ENCODE results near the gene BRD7.

The BRD7 gene

GRCh38 chr16:50338371-50339231 is 30.2 kb downstream of the BRD7 start:
- TF ChIP-seq, protein P1, sequence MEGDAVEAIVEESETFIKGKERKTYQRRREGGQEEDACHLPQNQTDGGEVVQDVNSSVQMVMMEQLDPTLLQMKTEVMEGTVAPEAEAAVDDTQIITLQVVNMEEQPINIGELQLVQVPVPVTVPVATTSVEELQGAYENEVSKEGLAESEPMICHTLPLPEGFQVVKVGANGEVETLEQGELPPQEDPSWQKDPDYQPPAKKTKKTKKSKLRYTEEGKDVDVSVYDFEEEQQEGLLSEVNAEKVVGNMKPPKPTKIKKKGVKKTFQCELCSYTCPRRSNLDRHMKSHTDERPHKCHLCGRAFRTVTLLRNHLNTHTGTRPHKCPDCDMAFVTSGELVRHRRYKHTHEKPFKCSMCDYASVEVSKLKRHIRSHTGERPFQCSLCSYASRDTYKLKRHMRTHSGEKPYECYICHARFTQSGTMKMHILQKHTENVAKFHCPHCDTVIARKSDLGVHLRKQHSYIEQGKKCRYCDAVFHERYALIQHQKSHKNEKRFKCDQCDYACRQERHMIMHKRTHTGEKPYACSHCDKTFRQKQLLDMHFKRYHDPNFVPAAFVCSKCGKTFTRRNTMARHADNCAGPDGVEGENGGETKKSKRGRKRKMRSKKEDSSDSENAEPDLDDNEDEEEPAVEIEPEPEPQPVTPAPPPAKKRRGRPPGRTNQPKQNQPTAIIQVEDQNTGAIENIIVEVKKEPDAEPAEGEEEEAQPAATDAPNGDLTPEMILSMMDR (conservative IDR thresholded peaks at IDR 0.05; ENCODE audit: low read length) = no peak
- no peak for TF ChIP-seq EZH2phosphoT487 (IDR thresholded peaks at IDR 0.05; ENCODE audit: borderline replicate concordance)
- Histone ChIP-seq H3K27me3 (ENCODE audit: insufficient read depth, low read length, poor library complexity, severe bottlenecking) (no peaks in the 10 kb centered on the region), H3K9ac (ENCODE audit: low read depth, low read length, poor library complexity, severe bottlenecking) (no peak overlapping the region), H3K4me3 (ENCODE audit: low read length, poor library complexity, severe bottlenecking) (no peak overlapping the region), H2AFZ (ENCODE audit: low read length) (no peak overlapping the region), H3K4me1 (ENCODE audit: insufficient read depth, low read length, poor library complexity, severe bottlenecking) (no peaks in the 10 kb centered on the region), H3K79me2 (ENCODE audit: insufficient read depth, low read length) (no peaks in the 10 kb centered on the region), H3F3A (ENCODE audit: low read depth) (no peaks in the 10 kb centered on the region), H3K36me3 (ENCODE audit: insufficient read depth, low read length) (peaks cover 79% of the 10 kb centered on the region), H3K4me2 (ENCODE audit: low read depth, low read length, poor library complexity, severe bottlenecking) (no peak overlapping the region), H3K9me2 (replicated peaks; ENCODE audit: low read depth, low read length) (no peaks in the 10 kb centered on the region), H3K9me3 (ENCODE audit: insufficient read depth, low read depth, low read length) (no peaks in the 10 kb centered on the region), H4K20me1 (ENCODE audit: insufficient read depth, low read length, poor library complexity, severe bottlenecking) (no peaks in the 10 kb centered on the region)

- H3K9ac ChIP-seq (ENCODE audit: low read depth, low read length, poor library complexity, severe bottlenecking) = no peak overlapping the region
- no peaks in the 10 kb centered on the region for H3K9me3 ChIP-seq (ENCODE audit: insufficient read depth, low read depth, low read length)
- no peaks in the 10 kb centered on the region for H3K27me3 ChIP-seq (ENCODE audit: insufficient read depth, low read length, poor library complexity, severe bottlenecking)
- H3K4me1 ChIP-seq (ENCODE audit: insufficient read depth, low read length, poor library complexity, severe bottlenecking) = no peaks in the 10 kb centered on the region
- no peak for TF ChIP-seq EZH2phosphoT487 (IDR thresholded peaks at IDR 0.05; ENCODE audit: borderline replicate concordance)
- TF ChIP-seq, protein P1 (conservative IDR thresholded peaks at IDR 0.05; ENCODE audit: low read length) = no peak
- H3K4me3 ChIP-seq (ENCODE audit: low read length, poor library complexity, severe bottlenecking) = no peak overlapping the region
- peaks cover 79% of the 10 kb centered on the region for H3K36me3 ChIP-seq (ENCODE audit: insufficient read depth, low read length)
- H3F3A ChIP-seq (ENCODE audit: low read depth) = no peaks in the 10 kb centered on the region
- H4K20me1 ChIP-seq (ENCODE audit: insufficient read depth, low read length, poor library complexity, severe bottlenecking) = peaks cover 5% of the 10 kb centered on the region
- H3K9me2 ChIP-seq (replicated peaks; ENCODE audit: low read depth, low read length) = no peaks in the 10 kb centered on the region
- H3K4me2 ChIP-seq (ENCODE audit: low read depth, low read length, poor library complexity, severe bottlenecking) = no peak overlapping the region
- no peak overlapping the region for H2AFZ ChIP-seq (ENCODE audit: low read length)
- H3K79me2 ChIP-seq (ENCODE audit: insufficient read depth, low read length) = peaks cover 9% of the 10 kb centered on the region
Observed at GRCh38 chr16:50336884-50337283, 31.9 kb downstream of the BRD7 start.

DNA sequence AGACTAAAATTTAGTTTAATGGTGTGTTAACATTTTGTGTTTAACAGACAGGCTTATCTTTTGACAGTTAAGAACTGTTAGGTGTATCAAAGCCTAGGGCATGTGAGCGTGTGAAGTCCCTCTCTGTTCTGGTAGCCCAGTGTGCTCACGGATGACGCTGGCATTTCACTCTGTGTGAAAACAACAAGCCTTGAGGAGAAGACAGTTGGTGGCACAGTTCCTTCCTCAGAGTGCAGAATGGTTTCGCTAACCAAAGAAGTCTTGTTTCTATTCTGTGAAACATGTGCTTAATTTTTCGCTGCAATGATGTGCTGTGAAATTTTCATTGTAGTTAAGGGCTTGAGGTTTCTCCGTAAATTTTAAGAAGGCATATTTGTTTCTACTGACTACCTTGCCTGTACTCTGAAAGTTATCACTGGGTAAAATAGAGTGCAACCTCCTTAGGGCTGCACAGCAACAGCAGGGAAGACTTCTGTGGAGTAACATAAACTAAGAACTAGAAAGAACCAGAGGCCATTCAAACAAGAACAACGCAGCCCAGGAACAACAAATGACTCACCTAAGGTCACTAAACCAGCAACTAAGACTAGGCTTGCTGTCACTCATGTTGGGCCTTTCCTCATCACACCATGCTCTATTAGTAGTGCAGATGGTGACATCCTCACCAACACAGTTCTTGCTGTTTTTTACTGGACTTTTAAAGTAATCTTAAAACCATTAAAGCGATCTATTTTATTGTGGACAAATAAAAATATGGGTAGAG is 33.4 kb downstream of the BRD7 start:
- no peak overlapping the region for H3K4me3 ChIP-seq (ENCODE audit: low read length, poor library complexity, severe bottlenecking)
- no peak overlapping the region for H3K9ac ChIP-seq (ENCODE audit: low read depth, low read length, poor library complexity, severe bottlenecking)
- H3K9me3 ChIP-seq (ENCODE audit: insufficient read depth, low read depth, low read length) = no peaks in the 10 kb centered on the region
- no peaks in the 10 kb centered on the region for H3F3A ChIP-seq (ENCODE audit: low read depth)
- no peaks in the 10 kb centered on the region for H3K9me2 ChIP-seq (replicated peaks; ENCODE audit: low read depth, low read length)
- H3K27me3 ChIP-seq (ENCODE audit: insufficient read depth, low read length, poor library complexity, severe bottlenecking) = no peaks in the 10 kb centered on the region
- H3K4me1 ChIP-seq (ENCODE audit: insufficient read depth, low read length, poor library complexity, severe bottlenecking) = no peaks in the 10 kb centered on the region
- peaks cover 77% of the 10 kb centered on the region for H3K36me3 ChIP-seq (ENCODE audit: insufficient read depth, low read length)
- TF ChIP-seq, protein P1 (conservative IDR thresholded peaks at IDR 0.05; ENCODE audit: low read length) = no peak
- no peak for TF ChIP-seq EZH2phosphoT487 (IDR thresholded peaks at IDR 0.05; ENCODE audit: borderline replicate concordance)
- H3K79me2 ChIP-seq (ENCODE audit: insufficient read depth, low read length) = peaks cover 15% of the 10 kb centered on the region
- no peak overlapping the region for H3K4me2 ChIP-seq (ENCODE audit: low read depth, low read length, poor library complexity, severe bottlenecking)
- no peak overlapping the region for H2AFZ ChIP-seq (ENCODE audit: low read length)
- H4K20me1 ChIP-seq (ENCODE audit: insufficient read depth, low read length, poor library complexity, severe bottlenecking) = peaks cover 5% of the 10 kb centered on the region

All from Loucy (cell line).